GM13976 (cell line): ENCODE measurements around the gene SPSB4.

Experiments used
- DNase-seq: peaks from one replicate; pipeline ENCODE4 v3.0.0; 2012; ENCODE audit warnings: low spot score
- CTCF ChIP-seq: IDR thresholded peaks from 2 replicates; pipeline ENCODE4 v1.5.1; 2012; ENCODE audit warnings: borderline replicate concordance, mild to moderate bottlenecking; ENCODE audit not compliant: insufficient read depth; ENCODE audit errors: extremely low read depth, missing control alignments, control extremely low read depth
- in situ Hi-C: fragments of 300-500 bp; cut with MboI; formaldehyde crosslinking; loops from one replicate; pipeline ENCODE4 v1.12.0; 2022; ENCODE audit warnings: low sequenced_read_pairs, mixed read lengths, inconsistent platforms; ENCODE audit not compliant: unreplicated experiment

Gene SPSB4

GRCh38 chr3:141065841-141066805 lies 15.0 kb downstream of the SPSB4 start:
- no peak for TF ChIP-seq CTCF
- no peak for DNase-seq
- in situ Hi-C loops: no loop called here

- no peak for DNase-seq
- TF ChIP-seq CTCF: no peak
- in situ Hi-C loops: no loop called here
Observed at GRCh38 chr3:141067206-141067974, 16.2 kb downstream of the SPSB4 start.

DNA sequence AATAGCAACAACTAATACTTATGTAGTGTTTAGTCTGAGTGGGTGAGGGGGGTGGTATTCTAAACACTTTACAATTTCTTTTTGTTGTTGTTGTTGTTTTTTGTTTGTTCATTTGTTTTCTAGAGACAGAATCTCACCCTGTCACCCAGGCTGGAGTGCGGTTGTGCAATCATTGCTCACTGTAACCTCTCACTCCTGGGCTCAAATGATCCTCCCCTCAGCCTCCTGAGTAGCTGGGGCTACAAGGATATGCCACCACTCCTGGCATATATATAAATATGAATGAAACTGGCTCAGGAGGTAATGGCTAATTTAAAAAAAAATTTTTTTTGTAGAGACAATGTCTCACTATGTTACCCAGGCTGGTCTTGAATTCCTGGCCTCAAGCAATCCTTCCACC lies 19.1 kb downstream of the SPSB4 start:
- no peak for DNase-seq
- in situ Hi-C loops: no loop called here
- no peak for TF ChIP-seq CTCF

DNA sequence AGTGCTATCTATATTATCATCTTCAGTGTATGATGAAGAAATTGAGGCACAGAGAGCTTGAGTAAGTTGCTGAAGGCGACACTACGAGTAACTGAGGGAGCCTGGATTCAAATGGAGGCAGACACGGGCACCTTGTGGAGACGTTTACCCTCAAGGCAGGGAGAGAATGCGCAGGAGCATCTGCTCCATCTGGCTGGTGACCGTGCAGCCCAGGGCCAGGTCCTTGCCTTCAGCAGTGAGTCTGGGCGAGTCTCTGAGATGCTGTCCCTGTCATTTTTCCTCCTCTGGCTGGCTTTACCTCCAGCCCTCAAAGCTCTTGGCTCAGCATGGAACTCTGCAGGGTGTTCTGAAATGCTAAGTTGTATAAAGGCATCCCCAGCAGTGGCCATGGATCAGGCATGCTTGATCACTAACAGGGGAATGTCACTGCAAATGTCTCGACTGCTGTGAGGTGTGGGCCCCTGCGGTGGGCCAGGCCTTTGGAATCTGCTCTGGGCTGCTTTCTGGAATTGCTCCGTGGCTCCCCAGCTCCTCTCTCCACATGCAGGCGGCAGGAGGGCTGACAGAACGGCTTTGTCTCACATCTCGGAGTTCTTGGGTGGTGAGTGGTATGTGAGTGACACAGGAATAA lies 19.7 kb downstream of the SPSB4 start:
- no peak for DNase-seq
- in situ Hi-C loops: no loop called here
- no peak for TF ChIP-seq CTCF

DNA sequence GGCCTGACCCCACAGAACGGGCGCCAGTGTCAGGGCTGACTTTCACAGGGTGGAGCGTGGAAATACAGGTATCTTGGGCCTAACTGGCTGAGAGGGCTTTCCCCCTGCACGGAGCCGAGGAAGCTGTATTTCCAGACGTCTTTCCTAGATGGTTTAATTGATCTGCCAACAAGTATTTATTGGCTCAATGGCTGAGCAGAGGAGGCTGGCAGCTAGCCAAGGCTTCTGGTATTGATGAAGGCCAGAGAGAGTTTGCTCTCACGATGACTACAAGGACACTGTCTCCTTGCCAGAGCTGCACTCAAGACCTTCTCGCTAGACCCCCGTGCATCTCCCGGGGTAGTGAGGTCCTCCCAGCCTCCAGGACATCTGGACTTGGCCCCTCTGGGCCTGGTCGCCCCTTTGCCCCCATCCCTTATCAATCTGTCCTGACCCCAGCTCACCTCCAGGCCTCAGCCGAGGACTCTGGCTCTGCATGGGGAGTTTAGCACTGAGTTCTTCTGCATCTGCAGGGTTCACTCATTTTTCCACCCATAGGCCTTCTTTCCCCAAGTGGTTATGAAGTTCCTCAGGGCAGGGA lies 20.6 kb downstream of the SPSB4 start:
- in situ Hi-C loops: no loop called here
- no peak for DNase-seq
- no peak for TF ChIP-seq CTCF

DNA sequence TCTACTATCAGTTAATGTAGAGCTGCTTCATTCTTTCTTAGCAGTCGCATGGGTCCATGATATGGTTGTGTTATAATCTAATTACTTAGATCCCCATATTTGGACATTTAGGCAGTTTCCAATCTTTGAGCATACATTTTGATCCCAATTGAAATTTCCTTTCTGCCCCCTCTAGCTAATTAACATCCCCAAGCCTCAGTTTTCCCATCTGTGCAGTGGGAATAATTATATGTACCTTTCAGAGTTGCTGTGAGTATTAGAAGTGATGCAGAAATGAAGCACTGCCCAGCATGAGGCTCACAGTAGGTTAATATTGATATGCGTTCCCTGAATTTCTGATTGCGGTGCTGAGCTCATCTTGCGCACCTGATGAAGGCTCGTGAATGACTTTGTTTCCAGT lies 21.8 kb downstream of the SPSB4 start:
- no peak for TF ChIP-seq CTCF
- no peak for DNase-seq
- in situ Hi-C loops: no loop called here
